Urothelium cell line (cell line): ENCODE data around the gene BANP.
"Not testable (repeated sequence)": the region's sequence is repeated elsewhere in the genome, so short reads cannot be mapped to it uniquely, and the experiment has no call there.

ENCODE experiments used
- DNase-seq: peaks from one replicate; pipeline ENCODE4 v3.0.0; 2011; ENCODE audit warnings: low spot score, mixed read lengths
- FAIRE-seq: peaks from 2 replicates; lab custom pipeline; 2011; peaks lifted over from hg19 to GRCh38; lab: Jason Lieb, UNC

The BANP gene

GRCh38 chr16:88025086-88025492 is 73.9 kb downstream of the BANP start:
- DNase-seq, FAIRE-seq: not testable (repeated sequence)

- not testable (repeated sequence) for DNase-seq, FAIRE-seq
Observed at GRCh38 chr16:88025828-88026555, 74.8 kb downstream of the BANP start.

GRCh38 chr16:88026964-88027938 is 76.0 kb downstream of the BANP start:
- FAIRE-seq, result no peak
- DNase-seq, result no peak

- not testable (repeated sequence) for FAIRE-seq
Observed at GRCh38 chr16:88028177-88028930, 77.1 kb downstream of the BANP start.

GRCh38 chr16:88030498-88030897 is 79.3 kb downstream of the BANP start:
- DNase-seq (no peak), FAIRE-seq (no peak)

More at GRCh38 chr16:88028177-88028930, 77.1 kb downstream of the BANP start:
- DNase-seq, result not testable (repeated sequence)

- not testable (repeated sequence) for FAIRE-seq
Observed at GRCh38 chr16:88030961-88031360, 79.7 kb downstream of the BANP start.

GRCh38 chr16:88033003-88033740 is 81.9 kb downstream of the BANP start:
- FAIRE-seq, DNase-seq: not testable (repeated sequence)

More at GRCh38 chr16:88030961-88031360, 79.7 kb downstream of the BANP start:
- DNase-seq, result not testable (repeated sequence)

GRCh38 chr16:88034770-88035169 is 83.5 kb downstream of the BANP start:
- DNase-seq (no peak), FAIRE-seq (no peak)

GRCh38 chr16:88035292-88035691 is 84.1 kb downstream of the BANP start:
- FAIRE-seq (no peak), DNase-seq (no peak)

GRCh38 chr16:88035884-88036639 is 84.8 kb downstream of the BANP start:
- not testable (repeated sequence) for DNase-seq, FAIRE-seq

GRCh38 chr16:88036640-88036996 is 85.4 kb downstream of the BANP start:
- not testable (repeated sequence) for DNase-seq, FAIRE-seq

- not testable (repeated sequence) for FAIRE-seq, DNase-seq
Observed at GRCh38 chr16:88037359-88037758, 86.1 kb downstream of the BANP start.

GRCh38 chr16:88037876-88038525 is 86.8 kb downstream of the BANP start:
- not testable (repeated sequence) for FAIRE-seq

GRCh38 chr16:88038526-88038908 is 87.3 kb downstream of the BANP start:
- not testable (repeated sequence) for FAIRE-seq, DNase-seq

More at GRCh38 chr16:88037876-88038525, 86.8 kb downstream of the BANP start:
- DNase-seq, result not testable (repeated sequence)

- FAIRE-seq (no peak), DNase-seq (no peak)
Observed at GRCh38 chr16:88039591-88039990, 88.4 kb downstream of the BANP start.

- not testable (repeated sequence) for FAIRE-seq, DNase-seq
Observed at GRCh38 chr16:88040196-88040876, 89.1 kb downstream of the BANP start.

- not testable (repeated sequence) for FAIRE-seq
Observed at GRCh38 chr16:88040877-88041244, 89.6 kb downstream of the BANP start.

GRCh38 chr16:88041506-88041905 is 90.3 kb downstream of the BANP start:
- FAIRE-seq, DNase-seq: not testable (repeated sequence)

More at GRCh38 chr16:88040877-88041244, 89.6 kb downstream of the BANP start:
- not testable (repeated sequence) for DNase-seq
